ENCODE data around the gene CSRNP3. TPM values are rescaled to one million over a fixed set of nuclear protein-coding genes. Genes with fewer than 3 reads are reported as not detected.

CSRNP3 gene
- total RNA-seq, 1 donor from 2014 or later, result 18.4 TPM

DNA sequence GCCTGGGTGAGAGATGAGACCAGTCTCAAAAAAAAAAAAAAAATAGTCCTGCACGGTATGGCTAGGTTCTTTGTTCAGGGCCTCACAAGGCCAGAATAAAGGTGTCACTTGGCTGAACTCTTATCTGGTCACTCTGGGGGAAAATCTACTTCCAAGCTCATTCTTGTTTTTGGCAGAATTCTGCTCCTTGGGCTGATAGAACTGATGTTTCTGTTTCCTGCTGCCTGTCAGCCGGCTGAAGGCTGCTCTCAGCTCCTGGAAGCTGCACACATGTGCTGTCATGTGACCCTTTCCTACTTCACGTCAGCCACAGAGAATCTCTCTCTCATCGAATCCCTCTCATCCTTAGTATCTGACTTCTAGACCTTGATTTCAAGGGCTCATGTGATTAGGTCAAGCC, 10.4 kb downstream of the CSRNP3 start:
- H3K27ac Mint-ChIP-seq, result no peak overlapping the region
- DNase-seq (ENCODE audit: extremely low spot score, unreplicated experiment), result no peak

DNA sequence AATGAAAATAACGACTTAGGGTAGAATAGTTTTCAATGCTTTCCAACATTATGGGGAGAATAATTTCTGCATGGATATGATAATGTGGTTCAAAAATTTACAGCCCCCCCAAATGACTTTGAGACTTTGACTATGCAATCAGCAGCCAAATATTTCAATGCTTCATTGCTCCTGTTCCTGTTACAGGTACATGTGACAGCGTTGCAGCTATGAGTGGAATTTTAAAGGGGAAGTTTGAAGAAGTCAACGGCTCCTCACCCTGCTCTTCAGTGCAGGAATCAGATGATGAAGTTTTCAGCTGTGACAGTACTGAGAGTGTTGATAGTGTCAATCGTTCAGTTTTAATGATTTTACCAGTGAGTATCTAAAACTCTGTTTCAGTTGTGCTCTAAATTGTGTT, 25.1 kb downstream of the CSRNP3 start:
- Mint-ChIP-seq H3K4me1 (ENCODE audit: unreplicated experiment) (peaks cover 16% of the 10 kb centered on the region), H3K27me3 (no peaks in the 10 kb centered on the region), H3K4me3 (no peak overlapping the region), H3K27ac (no peak overlapping the region), H3K36me3 (peaks cover 26% of the 10 kb centered on the region), H3K9me3 (no peaks in the 10 kb centered on the region)
- TF ChIP-seq, protein P1, sequence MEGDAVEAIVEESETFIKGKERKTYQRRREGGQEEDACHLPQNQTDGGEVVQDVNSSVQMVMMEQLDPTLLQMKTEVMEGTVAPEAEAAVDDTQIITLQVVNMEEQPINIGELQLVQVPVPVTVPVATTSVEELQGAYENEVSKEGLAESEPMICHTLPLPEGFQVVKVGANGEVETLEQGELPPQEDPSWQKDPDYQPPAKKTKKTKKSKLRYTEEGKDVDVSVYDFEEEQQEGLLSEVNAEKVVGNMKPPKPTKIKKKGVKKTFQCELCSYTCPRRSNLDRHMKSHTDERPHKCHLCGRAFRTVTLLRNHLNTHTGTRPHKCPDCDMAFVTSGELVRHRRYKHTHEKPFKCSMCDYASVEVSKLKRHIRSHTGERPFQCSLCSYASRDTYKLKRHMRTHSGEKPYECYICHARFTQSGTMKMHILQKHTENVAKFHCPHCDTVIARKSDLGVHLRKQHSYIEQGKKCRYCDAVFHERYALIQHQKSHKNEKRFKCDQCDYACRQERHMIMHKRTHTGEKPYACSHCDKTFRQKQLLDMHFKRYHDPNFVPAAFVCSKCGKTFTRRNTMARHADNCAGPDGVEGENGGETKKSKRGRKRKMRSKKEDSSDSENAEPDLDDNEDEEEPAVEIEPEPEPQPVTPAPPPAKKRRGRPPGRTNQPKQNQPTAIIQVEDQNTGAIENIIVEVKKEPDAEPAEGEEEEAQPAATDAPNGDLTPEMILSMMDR (conservative IDR thresholded peaks at IDR 0.05), result no peak
- DNase-seq (ENCODE audit: extremely low spot score, unreplicated experiment), result no peak

More for the DNA sequence above, 10.4 kb downstream of the CSRNP3 start:
- no peak overlapping the region for H3K4me3 Mint-ChIP-seq
- peaks cover 21% of the 10 kb centered on the region for H3K36me3 Mint-ChIP-seq
- peaks cover 9% of the 10 kb centered on the region for H3K4me1 Mint-ChIP-seq (ENCODE audit: unreplicated experiment)
- no peaks in the 10 kb centered on the region for H3K27me3 Mint-ChIP-seq
- TF ChIP-seq, protein P1 (conservative IDR thresholded peaks at IDR 0.05), result no peak
- H3K9me3 Mint-ChIP-seq, result peaks cover 16% of the 10 kb centered on the region

DNA sequence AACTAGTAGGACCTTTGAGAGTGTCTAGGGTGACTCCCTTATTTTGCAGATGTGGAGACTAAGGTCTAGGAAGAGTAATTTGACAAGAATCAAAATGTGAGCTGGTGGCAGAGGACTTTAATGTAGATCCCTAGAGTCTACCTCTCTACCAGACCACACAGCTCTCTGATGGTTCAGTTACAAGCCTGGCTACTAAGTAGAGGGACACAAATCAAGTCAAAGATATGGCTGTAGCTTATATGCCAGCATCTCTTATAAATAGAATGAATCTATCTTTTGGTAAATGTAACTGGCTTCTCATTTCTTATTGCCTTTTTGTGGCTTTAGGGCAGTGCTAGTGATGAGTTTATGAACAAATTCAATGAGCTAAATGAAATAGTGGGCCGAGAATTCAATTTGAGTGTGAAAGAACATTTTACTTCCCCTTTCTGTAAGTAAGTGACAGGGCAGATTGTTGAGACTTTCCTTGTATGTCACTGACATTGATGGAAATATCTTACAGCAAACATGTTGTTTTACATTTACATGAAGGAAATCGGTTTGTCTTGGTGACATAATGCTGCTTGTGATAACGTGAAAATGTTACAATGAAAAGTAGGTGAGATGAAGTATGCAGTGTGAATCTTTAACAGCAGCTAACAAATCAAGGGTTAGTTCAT, 28.3 kb downstream of the CSRNP3 start:
- H3K4me3 Mint-ChIP-seq, result no peak overlapping the region
- no peak for DNase-seq (ENCODE audit: extremely low spot score, unreplicated experiment)

DNA sequence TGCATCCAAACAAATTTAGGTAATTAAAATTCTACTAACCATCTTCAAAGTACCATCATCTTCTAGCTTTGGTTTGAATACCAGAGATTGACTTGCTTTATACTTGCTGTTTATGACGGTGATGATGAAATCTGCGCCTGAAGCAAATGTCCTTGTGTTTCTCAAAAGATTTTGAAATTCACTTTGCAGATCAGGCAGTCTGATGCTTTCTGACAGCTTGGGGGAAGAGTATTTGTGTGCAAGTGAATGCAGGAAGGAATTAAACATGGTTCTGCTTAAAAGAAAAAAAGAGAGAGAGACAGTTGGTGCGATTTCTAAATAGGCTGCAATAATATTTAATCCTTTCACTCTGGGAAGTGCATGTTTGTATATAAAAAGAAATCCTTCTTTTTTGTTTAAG, 29.6 kb downstream of the CSRNP3 start:
- Mint-ChIP-seq H3K27ac (no peak overlapping the region), H3K9me3 (no peaks in the 10 kb centered on the region), H3K4me1 (ENCODE audit: unreplicated experiment) (peaks cover 16% of the 10 kb centered on the region), H3K4me3 (no peak overlapping the region), H3K27me3 (no peaks in the 10 kb centered on the region), H3K36me3 (peaks cover 25% of the 10 kb centered on the region)
- no peak for DNase-seq (ENCODE audit: extremely low spot score, unreplicated experiment)
- TF ChIP-seq, protein P1 (conservative IDR thresholded peaks at IDR 0.05), result no peak

More for the DNA sequence above, 28.3 kb downstream of the CSRNP3 start:
- Mint-ChIP-seq H3K9me3 (no peaks in the 10 kb centered on the region), H3K27me3 (no peaks in the 10 kb centered on the region), H3K36me3 (peaks cover 25% of the 10 kb centered on the region), H3K4me1 (ENCODE audit: unreplicated experiment) (peaks cover 16% of the 10 kb centered on the region), H3K27ac (no peak overlapping the region)
- TF ChIP-seq, protein P1 (conservative IDR thresholded peaks at IDR 0.05), result no peak

DNA sequence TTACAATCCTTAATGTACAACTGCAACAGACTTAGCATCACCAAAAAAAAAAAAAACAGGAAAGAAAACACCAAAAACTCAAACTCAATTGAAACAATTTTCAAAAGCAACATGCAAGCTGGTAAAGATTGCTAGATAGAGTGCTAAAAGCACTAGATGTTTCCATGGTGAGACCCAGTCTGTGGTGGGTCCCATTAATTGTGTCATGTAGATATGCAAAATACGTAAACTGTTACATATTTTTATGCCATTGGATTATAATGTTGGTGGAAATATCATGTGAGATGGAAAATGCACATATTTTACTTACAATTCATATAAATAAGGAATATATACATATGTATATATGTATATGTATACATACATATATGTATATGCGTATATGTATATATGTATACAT, 30.5 kb downstream of the CSRNP3 start:
- Mint-ChIP-seq H3K36me3 (peaks cover 19% of the 10 kb centered on the region), H3K4me3 (no peak overlapping the region), H3K27ac (no peak overlapping the region), H3K9me3 (no peaks in the 10 kb centered on the region), H3K4me1 (ENCODE audit: unreplicated experiment) (peaks cover 16% of the 10 kb centered on the region), H3K27me3 (no peaks in the 10 kb centered on the region)
- DNase-seq (ENCODE audit: extremely low spot score, unreplicated experiment), result no peak
- TF ChIP-seq, protein P1 (conservative IDR thresholded peaks at IDR 0.05), result no peak
